Stomach (tissue), 9 donors: ENCODE measurements around the gene AIP. TPM values are rescaled to one million over a fixed set of nuclear protein-coding genes. Genes with fewer than 3 reads are reported as not detected.

ENCODE experiments used
- DNase-seq, 2 donors: peaks; one replicate each; pipeline versions ENCODE4 v3.0.0 to v3.0.0-alpha.2; 2013 to 2019
- H3K27ac ChIP-seq, 5 donors: fragments of 200-600 bp in 4 of 5; sonication (generic) in 4 of 5; one replicate each; pipeline ENCODE4 v1.5.1; 2013 to 2019; ENCODE audit warnings: mild to moderate bottlenecking in 1 of 5, moderate library complexity in 1 of 5
- H3K27me3 ChIP-seq, 3 donors: fragments of 200-600 bp; sonication (generic); one replicate each; pipeline ENCODE4 v1.5.1; 2017 to 2019; ENCODE audit warnings: mixed run types in 1 of 3
- H3K36me3 ChIP-seq, 4 donors: fragments of 200-600 bp; sonication (generic); 1 replicate in 3 of 4; 2 replicates in 1 of 4; pipeline ENCODE4 v1.5.1; 2016 to 2019
- H3K4me1 ChIP-seq, 4 donors: fragments of 200-600 bp; sonication (generic); one replicate each; pipeline ENCODE4 v1.5.1; 2016 to 2019
- H3K4me3 ChIP-seq, 4 donors: fragments of 200-600 bp; sonication (generic) in 3 of 4; one replicate each; pipeline ENCODE4 v1.5.1; 2016 to 2019; ENCODE audit warnings: mild to moderate bottlenecking in 1 of 4
- H3K9me3 ChIP-seq, 4 donors: fragments of 200-600 bp; sonication (generic); one replicate each; pipeline ENCODE4 v1.5.1; 2016 to 2019
- CTCF ChIP-seq, 7 experiments: fragments of 450-650 bp in 4 of 7; fragments of 200-600 bp in 3 of 7; sonication (generic) in 3 of 7; IDR thresholded peaks; one replicate each; pipeline ENCODE4 v1.5.1; 2016 to 2019; ENCODE audit warnings: antibody characterized with exemption in 7 of 7, control low read depth in 2 of 7, mild to moderate bottlenecking in 1 of 7
- EP300 ChIP-seq: sonication (generic); formaldehyde crosslinking; IDR thresholded peaks from one replicate; pipeline ENCODE4 v1.6.1; 2017; ENCODE audit warnings: antibody characterized with exemption
- POLR2A ChIP-seq, 4 donors: fragments of 450-650 bp; IDR thresholded peaks; one replicate each; pipeline ENCODE4 v1.6.1; 2016; ENCODE audit warnings: antibody characterized with exemption in 4 of 4, control low read depth in 2 of 4, mild to moderate bottlenecking in 1 of 4, moderate library complexity in 1 of 4
- POLR2AphosphoS5 ChIP-seq, 3 donors: sonication (generic); formaldehyde crosslinking; IDR thresholded peaks; one replicate each; pipeline ENCODE4 v1.6.1; 2016; ENCODE audit warnings: antibody characterized with exemption in 3 of 3
- WGBS, 5 donors: extraction: QIAGEN DNeasy Blood & Tissue Kit in 3 of 5; methylation state at CpG; one replicate each; pipeline versions ENCODE4 v1.1.5 to v1.1.7; 2013 to 2018; 5-methylcytosine and 5-hydroxymethylcytosine counted together
- intact Hi-C: fragments of 100-400 bp; cut with DNase I; formaldehyde crosslinking; loops from one replicate; pipeline ENCODE4 v1.15.1; 2023; ENCODE audit warnings: low total_unique reads
- polyA plus RNA-seq, 3 donors: library from polyadenylated mRNA; stranded (reverse); fragments of 200-250 nt; gene quantifications; one replicate each; pipeline ENCODE4 v1.2.3, GENCODE V29; 2013
- total RNA-seq, 5 donors: library from RNA; depleted of rRNA; stranded (reverse); fragments of >200 nt; gene quantifications; one replicate each; pipeline versions ENCODE4 v1.1.0 to v1.2.3, GENCODE V29; 2014 to 2016
- donor health status: healthy with polysubstance abuse.
- donor health status: Bipolar disorder and iron deficiency.
- donor health status: healthy.

Gene AIP
- total and polyA plus RNA-seq, 8 donors, result 36.4 to 140 (median 74.6) TPM

DNA sequence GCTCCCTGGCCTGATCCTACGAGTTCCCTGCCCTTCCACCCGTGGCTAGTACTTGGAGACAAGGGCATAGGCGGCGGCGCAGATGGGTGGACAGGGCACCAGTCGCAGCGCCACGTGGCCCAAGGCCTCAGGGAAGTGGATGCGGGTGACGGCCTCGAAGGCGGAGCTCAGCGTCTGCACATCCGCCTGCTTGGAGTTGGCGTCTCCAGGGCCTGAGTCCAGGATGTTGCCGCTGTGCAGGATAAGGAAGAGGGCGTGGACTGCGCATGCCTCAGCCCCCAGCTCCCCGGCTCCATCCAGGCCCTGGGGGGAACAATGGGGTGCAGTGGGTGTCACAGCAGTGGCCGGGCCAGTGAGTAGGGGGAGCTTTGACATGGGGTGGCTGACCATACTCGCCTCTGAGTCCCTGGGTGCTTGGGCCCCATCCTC lies 15.7 kb downstream of the AIP start:
- TF ChIP-seq CTCF (IDR thresholded peaks at IDR 0.05) (no peak), EP300 (no peak), POLR2AphosphoS5 (IDR thresholded peaks at IDR 0.05) (no peak), POLR2A (IDR thresholded peaks at IDR 0.05) (no peak)
- Histone ChIP-seq H3K36me3 (peaks cover 9 to 86% (median 69%) of the 10 kb centered on the region in 4 donors), H3K4me1 (peaks cover 2 to 6% (median 5%) of the 10 kb centered on the region in 4 donors), H3K27me3 (peaks cover 0 to 12% (median 0%) of the 10 kb centered on the region in 3 donors), H3K4me3 (no peak overlapping the region), H3K27ac (no peak overlapping the region), H3K9me3 (no peaks in the 10 kb centered on the region)
- intact Hi-C loops, result loop anchor here (10.0 kb wide), 1 partner anchor 104 kb away; the partner anchor contains the start of gene RAD9A
- DNase-seq, result no peak
- WGBS, 5 donors, result 84 to 92% (median 87%) methylated on average over 18 to 21 of the region's 21 CpGs

- Histone ChIP-seq H3K27me3 (peaks cover 0 to 22% (median 0%) of the 10 kb centered on the region in 3 donors), H3K36me3 (peaks cover 8 to 72% (median 56%) of the 10 kb centered on the region in 4 donors), H3K9me3 (no peaks in the 10 kb centered on the region), H3K4me3 (no peak overlapping the region), H3K27ac (no peak overlapping the region), H3K4me1 (peaks cover 16 to 20% (median 18%) of the 10 kb centered on the region in 4 donors)
- 95 to 100% (median 97%) methylated on average over 7 to 26 of the region's 26 CpGs for WGBS, 5 donors
- TF ChIP-seq EP300 (no peak), POLR2AphosphoS5 (IDR thresholded peaks at IDR 0.05) (no peak), CTCF (IDR thresholded peaks at IDR 0.05) (no peak), POLR2A (IDR thresholded peaks at IDR 0.05) (no peak)
- intact Hi-C loops, result loop anchor here (10.0 kb wide), 2 partner anchors 65 to 105 kb away; partner anchors contain the start of genes PTPRCAP and RAD9A
- DNase-seq, result no peak
Observed at GRCh38 chr11:67499808-67500483, 17.1 kb downstream of the AIP start.

DNA sequence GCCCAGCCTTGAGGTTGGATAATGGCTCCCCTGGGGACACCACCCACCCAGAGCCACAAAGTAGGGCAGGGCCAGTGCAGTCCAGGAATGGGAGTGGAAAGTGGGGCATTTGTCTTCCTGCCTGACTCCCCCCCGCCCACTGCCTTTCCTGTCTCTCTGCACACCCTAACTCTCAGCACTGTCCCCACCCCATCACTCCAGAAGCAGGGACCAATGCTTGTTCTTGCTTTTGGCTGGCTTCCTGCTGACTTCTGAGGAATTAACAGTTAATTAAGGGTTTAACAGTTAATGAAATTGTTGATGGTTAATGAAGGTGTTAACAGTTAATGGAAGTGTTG lies 17.6 kb downstream of the AIP start:
- Histone ChIP-seq H3K4me3 (no peak overlapping the region), H3K4me1 (peaks cover 21 to 25% (median 23%) of the 10 kb centered on the region in 4 donors), H3K27me3 (peaks cover 0 to 22% (median 0%) of the 10 kb centered on the region in 3 donors), H3K27ac (no peak overlapping the region), H3K9me3 (no peaks in the 10 kb centered on the region), H3K36me3 (peaks cover 8 to 67% (median 51%) of the 10 kb centered on the region in 4 donors)
- intact Hi-C loops, result loop anchor here (10.0 kb wide), 1 partner anchor 66 kb away; the partner anchor contains the start of gene PTPRCAP
- TF ChIP-seq POLR2A (IDR thresholded peaks at IDR 0.05), result no peak
- TF ChIP-seq EP300, result no peak
- TF ChIP-seq CTCF (IDR thresholded peaks at IDR 0.05), result no peak
- no peak for DNase-seq
- WGBS, 5 donors, result 70 to 94% (median 86%) methylated on average over 1 of the region's 1 CpG

DNA sequence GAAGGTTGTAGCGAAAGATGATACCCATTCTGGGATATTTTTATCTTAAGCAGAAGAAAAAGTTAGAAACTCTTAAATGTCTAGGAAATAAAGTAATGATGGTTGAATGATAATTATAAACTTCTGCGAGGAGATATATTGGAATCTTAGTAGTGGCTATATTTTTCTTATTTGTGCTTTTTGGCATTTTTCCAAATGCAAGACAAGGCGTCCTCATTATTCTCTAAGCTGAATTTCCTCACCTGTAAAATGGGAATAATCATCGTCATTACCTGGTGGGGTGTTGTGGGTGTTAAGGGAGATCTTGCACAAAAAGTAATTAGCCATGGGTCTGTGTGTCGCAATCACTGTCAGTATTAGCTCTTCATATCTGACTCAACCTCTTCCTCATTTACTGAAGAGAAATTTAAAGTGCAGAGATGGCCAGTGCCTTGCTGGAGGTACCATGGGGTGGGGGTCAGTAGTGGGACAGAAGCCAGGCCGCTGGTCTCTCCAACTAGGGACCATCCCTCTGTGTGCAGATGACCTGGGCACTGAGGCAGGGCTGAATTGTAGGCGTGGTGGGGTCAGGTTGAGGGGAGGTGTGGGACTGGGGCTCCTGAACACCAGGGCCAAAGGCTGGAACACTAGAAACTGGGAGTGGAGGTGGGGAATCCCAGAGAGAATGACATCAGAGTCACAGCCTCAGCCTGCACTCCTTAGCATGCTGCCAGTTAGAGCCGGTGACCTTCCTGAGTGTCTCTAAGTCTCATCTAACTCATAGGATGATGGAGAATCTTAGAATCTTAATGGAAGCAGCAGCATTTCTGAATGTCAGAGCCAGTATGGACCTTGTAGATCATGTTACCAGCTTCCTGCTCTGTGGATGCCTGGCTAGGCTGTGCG lies 18.2 kb downstream of the AIP start:
- Histone ChIP-seq H3K36me3 (peaks cover 4 to 61% (median 45%) of the 10 kb centered on the region in 4 donors), H3K9me3 (no peaks in the 10 kb centered on the region), H3K27ac (no peak overlapping the region), H3K4me1 (peaks cover 27 to 32% (median 29%) of the 10 kb centered on the region in 4 donors), H3K4me3 (no peak overlapping the region), H3K27me3 (peaks cover 0 to 22% (median 0%) of the 10 kb centered on the region in 3 donors)
- intact Hi-C loops, result loop anchor here (10.0 kb wide), 1 partner anchor 66 kb away; the partner anchor contains the start of gene PTPRCAP
- DNase-seq, result no peak
- WGBS, 5 donors, result 92 to 96% (median 93%) methylated on average over 9 of the region's 9 CpGs
- TF ChIP-seq POLR2AphosphoS5 (IDR thresholded peaks at IDR 0.05), result no peak
- no peak for TF ChIP-seq EP300
- no peak for TF ChIP-seq POLR2A (IDR thresholded peaks at IDR 0.05)
- TF ChIP-seq CTCF (IDR thresholded peaks at IDR 0.05), result no peak
